Cardiac septum (tissue), 1 donor: Measurements from ENCODE around the gene CENPU. TPM values are rescaled to one million over a fixed set of nuclear protein-coding genes. Genes with fewer than 3 reads are reported as not detected.

Source experiments
- DNase-seq: peaks from one replicate; pipeline ENCODE4 v3.0.0-alpha.2; 2020; ENCODE audit warnings: low spot score
- intact Hi-C: fragments of 100-400 bp; cut with DNase I; formaldehyde crosslinking; loops from one replicate; pipeline ENCODE4 v1.14.0; 2022
- total RNA-seq: library from RNA; stranded (reverse); fragmentation: NEBNext Ultra II Directional; extraction: Animal tissue kit (Norgen Biotek cat#: 25700); gene quantifications from one replicate; pipeline ENCODE4 v1.2.1, GENCODE V29; 2021
- donor health status: DM: no; HTN: no; CAD: no.

Gene CENPU
- total RNA-seq, 1 donor from 2014 or later, result 1.5 TPM

DNA sequence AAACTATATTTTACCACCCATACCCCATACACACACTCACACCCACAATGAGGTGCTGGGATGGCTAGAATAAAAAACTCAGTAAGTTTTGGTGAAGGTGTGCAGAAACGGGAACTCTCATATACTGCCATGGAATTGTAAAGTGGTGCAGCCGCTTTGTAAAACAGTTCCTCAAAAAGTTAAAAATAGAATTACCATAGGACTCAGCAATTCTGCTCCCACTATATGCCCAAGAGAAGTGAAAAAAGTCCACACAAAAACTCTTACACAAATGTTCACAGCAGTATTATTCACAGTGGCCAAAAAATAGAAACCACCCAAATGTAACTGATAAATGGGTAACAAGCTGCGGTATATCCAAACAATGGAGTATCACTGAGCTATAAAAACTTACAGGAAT is 6.5 kb downstream of the CENPU start:
- intact Hi-C loops, result no loop called here

DNA sequence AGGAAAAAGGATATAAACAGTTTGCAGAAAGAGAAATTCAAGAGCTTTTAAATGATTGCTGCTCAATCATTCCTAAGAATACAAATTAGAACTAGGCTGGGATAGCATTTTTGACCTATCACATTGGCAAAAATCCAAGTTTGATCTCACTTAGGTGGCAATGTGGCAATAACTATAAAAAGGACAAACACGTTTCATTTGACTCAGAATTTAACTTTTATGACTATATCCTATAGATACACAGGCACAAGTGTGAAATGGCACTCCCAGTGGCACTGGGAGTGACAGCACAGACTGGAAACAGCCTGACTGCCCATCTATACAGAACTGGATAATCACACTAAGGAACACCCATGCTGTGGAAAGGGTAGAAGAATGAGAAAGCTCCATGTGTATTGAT is 11.1 kb downstream of the CENPU start:
- intact Hi-C loops, result no loop called here
- DNase-seq, result no peak

More for the DNA sequence above, 6.5 kb downstream of the CENPU start:
- DNase-seq, result no peak

DNA sequence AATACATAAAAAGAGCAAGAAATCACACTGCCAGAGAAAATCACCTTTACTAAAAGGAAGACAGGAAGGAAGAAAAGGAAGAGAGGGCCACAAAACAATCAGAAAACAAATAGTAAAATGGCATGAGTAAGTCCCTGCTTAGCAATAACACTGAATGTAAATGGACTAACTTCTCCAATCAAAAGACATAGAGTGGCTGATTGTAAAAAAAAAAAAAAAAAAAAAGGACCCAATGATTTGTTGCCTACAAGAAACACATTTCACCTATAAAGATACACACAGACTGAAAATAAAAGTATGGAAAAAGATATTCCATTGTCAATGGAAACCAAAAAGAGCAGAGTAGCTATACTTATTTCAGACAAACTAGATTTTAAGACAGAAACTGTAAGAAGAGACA is 12.6 kb downstream of the CENPU start:
- intact Hi-C loops, result no loop called here
- DNase-seq, result no peak

DNA sequence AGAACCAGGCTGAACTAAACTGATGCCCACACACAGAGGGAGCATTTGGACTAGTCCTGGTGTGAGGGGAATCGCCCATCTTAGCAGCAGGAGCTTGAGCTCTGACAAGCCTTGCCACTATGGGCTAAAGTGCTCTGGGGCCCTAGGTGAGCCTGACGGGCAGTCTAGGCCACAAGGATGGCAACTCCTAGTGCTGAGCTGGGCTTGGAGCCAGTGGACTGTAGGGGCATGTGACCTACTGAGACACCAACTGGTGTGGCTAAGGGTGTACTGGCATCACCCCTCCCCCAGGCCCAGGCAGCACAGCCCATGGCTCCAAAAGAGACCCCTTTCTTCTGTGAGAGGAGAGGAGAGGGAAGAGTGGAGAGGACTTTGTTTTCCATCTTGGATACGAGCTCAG is 14.5 kb downstream of the CENPU start:
- no peak for DNase-seq

DNA sequence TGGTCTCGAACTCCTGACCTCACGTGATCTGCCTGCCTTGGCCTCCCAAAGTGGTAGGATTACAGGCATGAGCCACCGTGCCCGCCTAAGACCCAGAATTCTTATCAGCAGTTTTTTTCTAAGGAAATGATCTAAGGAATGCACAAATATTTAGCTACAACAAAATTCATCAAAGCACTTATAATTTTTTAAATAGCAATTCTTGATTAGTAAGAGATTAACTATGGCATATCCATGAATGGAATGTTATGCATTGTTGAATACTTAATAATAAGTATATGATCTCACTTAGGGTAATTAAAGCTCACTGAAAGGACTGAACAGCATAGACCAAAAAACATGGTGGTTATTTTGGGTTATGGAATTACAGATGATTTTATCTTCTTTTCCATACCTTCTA is 18.4 kb downstream of the CENPU start:
- DNase-seq, result no peak
- intact Hi-C loops, result no loop called here

More for the DNA sequence above, 14.5 kb downstream of the CENPU start:
- intact Hi-C loops, result no loop called here

DNA sequence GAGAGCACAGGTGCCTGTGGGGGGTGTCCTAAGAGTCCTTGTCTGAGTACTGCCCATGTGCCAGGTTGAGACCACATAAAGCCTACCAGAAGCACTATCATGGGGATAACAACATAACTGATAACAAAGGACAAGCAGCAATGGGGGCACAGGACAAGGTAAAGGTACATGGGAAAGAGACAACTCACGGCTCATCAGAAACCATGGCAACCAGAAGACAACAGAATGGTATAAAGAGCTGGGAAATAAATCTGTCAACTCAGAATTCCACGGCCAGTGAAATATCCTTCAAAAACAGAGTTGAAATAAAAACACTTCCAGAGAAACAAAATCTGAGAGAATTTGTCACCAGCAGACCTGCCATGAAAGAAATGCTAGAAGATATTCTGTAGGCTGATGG is 20.0 kb downstream of the CENPU start:
- no peak for DNase-seq
- intact Hi-C loops, result no loop called here

DNA sequence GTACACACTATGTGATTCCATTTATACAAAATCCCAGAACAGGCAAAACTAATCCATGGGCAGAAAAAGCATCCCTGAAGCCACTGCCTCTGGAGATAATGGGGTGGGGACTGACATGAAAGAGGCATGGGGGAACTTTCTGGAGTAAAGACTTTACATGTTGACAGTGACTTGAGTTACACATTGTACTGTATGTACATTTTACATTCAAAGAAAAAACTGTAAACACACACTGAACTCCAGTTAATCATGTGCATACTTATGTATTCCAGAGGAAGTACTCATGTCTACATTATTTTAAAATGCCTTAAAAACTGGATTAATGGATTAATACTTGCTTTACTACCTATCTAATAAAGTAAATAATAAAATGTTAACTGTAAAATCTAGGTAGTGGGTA is 21.6 kb downstream of the CENPU start:
- intact Hi-C loops, result no loop called here
- no peak for DNase-seq

DNA sequence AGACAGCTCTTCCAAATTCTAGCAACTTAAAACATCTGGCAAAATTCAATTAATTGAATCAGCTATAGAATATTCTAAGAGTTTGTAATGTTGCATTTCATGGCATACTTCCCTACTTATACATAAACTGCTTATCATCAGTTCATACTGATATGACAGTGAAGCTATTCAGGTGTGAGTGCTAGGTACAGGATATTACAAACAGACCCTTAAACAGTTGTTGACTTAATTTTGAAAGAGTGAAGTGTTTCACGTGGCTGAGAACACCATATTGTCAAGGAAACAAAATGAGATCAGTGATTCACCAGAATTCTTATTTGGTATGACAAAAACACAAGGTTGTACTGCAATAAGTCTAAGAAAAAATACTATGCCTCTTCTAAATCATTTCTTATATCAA is 27.4 kb downstream of the CENPU start:
- no peak for DNase-seq
- intact Hi-C loops, result no loop called here

DNA sequence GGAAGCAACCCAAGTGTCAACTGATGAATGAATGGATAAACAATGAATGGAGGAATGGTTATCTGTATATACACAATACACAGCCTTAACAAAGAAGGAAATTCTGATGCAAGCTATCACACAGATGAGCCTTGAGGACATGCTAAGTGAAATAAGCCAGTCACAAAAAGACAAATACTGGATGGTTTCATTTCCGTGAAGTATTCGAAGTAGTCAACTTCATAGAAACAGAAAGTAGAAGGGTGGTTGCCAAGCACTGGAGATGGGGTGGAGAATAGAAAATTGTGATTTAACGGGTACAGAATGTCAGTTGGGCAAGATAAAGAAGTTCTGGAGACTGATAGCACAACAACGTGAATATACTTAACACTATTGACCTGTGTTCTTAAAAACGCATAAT is 28.2 kb downstream of the CENPU start:
- intact Hi-C loops, result no loop called here
- no peak for DNase-seq

DNA sequence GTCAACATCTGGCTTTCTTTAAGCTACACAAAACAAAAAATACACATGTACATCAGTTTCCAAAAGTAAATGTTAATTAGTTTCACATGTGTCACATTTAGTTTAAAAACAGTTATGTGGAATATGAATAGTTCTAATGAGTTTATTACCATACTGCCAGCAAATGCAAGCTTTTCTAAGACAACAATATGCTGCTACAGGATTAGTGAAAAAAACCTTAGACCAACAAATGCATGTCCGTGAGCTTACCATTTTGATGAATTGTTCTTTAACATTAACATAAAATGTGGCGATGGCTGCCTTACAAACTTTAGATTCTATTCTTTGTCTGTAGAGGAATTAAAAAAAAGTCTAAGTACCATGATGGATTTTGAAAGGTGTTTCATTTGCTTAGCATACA is 31.8 kb downstream of the CENPU start:
- intact Hi-C loops, result no loop called here
- DNase-seq, result no peak

DNA sequence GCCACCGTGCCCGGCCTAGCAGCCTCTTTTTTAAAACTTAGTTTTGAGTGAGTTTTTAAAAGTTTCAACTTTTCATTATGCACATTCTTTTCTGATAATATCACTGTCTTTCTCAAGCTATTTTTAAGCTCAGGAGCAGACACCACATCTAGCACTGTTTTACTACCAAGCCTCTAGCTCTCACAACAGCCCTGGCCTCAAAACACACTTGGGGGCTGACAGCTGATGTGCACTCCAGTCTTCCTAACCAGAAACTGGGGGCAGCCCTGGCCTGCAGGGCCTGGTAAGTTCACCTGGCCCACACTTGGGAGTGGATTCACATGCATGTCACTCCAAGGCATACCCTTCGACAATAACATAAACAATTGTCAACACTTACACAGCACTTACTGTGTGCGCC is 34.0 kb downstream of the CENPU start:
- intact Hi-C loops, result no loop called here
- no peak for DNase-seq

DNA sequence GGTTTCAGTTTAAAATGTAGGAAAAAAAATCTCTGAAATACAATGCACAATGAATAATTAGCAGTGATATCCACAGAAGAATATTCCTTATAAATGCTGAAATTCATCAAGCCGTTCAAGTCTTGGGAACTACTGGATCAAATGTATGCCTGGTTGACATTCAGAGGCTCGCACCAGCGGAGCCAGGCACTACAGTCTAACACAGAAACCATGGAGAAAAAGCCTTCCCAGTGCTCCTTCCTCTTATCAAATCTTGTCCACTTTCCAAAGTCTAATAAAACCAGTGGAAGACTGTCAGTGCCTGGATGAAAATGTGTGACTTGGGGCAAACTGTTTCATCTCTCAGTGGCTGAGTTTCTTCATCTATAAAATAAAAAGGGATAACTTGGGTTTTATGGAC is 35.9 kb downstream of the CENPU start:
- no peak for DNase-seq
- intact Hi-C loops, result no loop called here

DNA sequence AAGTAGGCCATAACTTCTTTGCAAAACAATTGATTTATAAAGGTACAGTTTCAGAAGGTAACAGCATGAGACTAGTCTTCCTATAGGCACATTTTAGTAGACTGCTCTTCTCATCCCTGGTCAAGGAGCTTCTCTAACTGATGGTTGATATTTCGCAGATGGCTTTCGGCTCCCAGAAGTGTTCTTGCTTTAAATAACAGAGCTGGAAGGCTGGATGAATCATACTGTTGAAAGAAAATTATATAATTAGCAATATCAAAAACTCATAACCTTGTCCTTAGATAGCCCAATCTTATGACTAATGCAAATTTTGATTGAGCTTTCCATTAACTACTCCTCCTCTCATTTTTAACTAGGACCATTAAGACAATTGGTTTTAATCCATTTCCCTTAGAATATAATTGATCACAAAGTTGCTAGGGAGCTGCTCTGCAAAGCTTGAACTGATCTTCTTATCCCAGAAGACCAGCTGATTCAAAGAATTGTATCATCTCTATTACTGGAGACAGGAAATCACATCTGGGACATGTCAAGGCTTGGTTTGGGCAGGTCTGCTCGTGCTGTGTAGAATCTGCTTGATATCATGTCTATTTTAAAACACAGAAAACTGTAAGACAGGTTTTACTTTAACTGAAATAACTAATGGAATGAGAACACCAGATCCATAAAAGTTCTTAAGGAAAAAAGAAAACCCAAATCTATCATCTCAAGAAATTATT is 38.6 kb downstream of the CENPU start:
- no peak for DNase-seq
- intact Hi-C loops, result no loop called here

DNA sequence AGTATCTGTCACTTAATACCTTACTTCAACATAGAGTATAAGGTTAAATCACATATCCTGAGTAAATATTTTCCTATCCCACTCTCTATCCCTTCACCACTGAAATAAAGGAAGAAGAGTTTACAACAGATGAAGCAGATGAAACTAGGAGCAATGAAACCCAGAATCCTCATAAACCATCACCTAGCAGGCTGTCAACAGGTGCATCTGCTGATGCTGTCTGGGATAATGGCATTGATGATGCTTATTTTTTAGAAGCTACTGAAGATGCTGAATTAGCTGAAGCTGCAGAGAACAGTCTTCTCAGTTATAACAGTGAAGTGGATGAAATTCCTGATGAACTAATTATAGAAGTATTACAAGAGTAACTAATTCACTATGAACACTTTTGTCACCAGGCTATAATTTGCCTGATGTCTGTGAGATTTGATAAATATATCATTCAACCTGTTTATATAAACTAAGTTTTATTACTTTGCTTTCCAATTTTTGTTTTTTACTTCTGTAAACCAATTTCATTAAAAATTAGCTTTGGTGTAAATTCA is 39.4 kb downstream of the CENPU start:
- intact Hi-C loops, result no loop called here
- DNase-seq, result no peak

DNA sequence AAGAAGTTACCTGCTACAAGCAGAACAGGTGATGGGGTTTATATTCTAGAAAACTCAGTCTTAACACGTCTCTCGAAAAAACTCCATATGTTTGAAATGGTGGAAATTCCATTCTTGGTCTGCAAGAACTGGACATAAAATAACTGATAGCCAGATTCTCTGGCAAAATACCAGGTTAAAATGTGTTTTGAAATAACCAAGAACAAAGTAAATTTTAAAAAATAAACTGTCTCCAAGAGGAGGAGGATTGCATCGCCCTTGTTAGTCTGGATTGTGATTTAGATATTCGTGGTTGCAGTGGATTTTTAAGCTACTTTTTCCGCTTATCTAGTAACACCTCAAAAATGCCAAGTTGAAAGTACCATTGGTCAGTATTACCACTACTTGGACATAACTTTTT is 40.8 kb downstream of the CENPU start:
- intact Hi-C loops, result no loop called here
- DNase-seq, result no peak

DNA sequence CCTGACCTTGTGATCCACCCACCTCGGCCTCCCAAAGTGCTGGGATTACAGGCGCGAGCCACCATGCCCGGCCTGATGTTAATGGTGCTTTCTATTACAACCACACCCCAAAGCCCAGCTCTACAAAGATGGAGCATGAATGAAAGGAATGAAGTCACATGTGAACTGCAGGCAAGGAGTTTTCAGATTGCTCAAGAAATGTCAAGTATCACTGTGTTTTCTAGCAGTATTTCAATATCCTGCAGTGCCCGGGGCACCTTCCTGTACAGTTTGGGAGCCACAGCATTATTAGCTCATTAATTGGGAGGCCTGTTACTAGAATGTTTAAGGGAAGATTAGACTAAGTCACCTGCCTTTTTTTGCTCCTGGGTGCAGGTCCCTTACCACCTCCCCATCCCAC is 44.2 kb downstream of the CENPU start:
- DNase-seq, result no peak
- intact Hi-C loops, result no loop called here

DNA sequence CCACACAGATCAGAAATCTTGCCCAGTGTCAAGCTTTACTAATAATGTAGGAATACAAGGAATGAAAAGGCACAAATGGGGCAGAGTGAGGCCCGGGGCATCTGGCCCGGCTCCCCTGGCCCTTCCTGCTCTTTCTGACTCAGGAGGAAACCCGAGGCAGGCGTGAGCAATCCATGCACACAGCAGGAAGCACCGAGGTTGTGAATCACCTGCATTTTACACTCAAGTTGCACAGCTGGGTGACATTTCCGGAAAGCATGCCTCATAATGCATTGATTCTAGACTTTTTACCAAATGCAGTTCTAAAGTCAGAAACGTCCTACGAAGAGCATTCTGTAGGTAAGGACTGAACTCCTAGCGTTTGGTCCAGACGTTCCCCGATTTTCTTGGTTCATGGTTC is 45.4 kb downstream of the CENPU start:
- no peak for DNase-seq
- intact Hi-C loops, result no loop called here

DNA sequence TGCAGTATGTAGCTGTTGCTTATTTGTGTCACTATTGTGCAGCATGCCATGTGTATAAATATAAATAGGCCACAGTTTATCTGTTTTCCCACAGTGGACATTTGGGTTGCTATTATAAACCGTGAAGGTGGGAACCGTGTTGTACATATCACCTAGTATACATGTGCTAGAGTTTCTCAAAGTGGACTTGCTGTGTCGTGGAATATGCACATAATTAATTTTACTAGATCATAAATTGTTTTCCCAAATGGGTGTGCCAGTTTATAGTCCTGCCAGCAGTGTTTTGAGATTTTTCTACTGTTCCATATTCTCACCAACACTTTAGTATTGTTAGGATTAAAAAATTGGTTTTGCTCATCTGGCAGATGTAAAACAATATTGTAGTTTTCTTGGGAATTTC is 45.9 kb downstream of the CENPU start:
- intact Hi-C loops, result no loop called here
- DNase-seq, result no peak

DNA sequence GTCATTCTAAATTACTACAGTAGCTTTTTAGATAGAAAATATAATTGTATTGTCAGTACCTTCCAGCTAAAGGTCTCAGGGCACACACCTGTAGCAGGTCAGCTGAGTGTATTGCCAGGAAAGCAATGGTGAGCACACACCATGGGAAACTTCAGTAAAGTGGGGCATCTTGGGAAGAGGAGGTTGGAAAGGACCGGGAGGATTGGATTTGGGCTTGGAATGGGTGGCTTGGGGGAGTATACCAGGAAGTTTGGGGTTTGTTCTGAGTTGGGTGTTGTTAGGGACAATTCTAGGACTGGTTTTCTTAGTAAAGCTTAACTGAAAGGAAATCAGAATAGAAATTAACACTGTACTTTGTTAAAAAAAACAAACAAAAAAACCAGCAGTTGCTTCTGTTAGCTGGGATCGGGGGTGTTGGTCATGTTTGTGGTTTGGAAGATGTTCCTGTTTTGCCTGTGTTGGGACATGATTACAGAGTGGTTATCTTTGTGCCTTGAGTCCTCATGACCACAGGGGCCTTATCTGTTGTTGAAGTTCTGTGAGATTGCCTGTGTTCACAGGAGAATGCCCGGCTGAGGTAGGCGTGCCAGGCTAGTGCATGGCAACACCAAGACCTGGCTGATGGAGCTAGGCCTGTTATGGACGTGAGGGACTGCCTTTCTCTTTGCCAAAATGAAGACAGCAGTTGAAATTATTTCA is 49.3 kb downstream of the CENPU start:
- DNase-seq, result no peak
- intact Hi-C loops, result no loop called here

DNA sequence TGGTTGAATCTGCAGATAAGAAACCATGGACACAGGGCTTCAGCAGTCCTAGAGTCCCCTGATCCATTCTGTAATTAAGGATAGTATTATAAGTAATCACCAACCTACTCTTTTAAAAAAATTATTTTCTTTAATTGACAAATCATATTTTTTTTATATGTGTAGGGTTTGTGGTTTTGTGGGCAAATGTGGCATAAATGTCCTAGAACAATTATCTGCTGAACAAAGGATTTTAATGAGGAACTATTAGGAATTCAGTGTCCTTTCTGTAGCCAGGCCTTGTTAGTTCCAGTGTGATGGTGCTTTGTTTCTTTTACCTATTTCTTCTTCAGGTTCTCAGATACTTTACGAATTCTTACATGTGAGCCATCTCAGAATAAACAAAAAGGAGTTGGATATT is 52.0 kb downstream of the CENPU start:
- no peak for DNase-seq
- intact Hi-C loops, result no loop called here

DNA sequence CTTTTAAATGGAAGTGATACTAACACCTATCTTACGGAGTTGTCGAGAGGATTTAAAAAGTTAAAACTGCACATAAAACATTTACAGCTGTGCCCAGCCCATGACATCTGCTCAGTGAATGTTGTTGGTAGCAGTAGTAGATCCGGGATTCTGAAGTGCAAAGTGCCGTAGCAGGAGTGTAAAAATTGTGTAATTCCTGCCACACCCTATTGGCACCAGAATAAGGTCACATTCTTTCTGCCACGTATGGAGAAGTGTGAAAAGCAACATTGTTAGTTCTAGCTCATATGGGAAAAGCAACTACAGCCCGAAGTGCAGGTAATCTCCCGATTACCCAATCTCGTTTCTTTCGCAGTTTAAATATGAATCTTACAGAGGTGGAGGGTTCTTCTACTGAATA is 53.2 kb downstream of the CENPU start:
- intact Hi-C loops, result no loop called here

More for the DNA sequence above, 53.2 kb downstream of the CENPU start:
- no peak for DNase-seq
